ENCODE results near the gene AS3MT.

GRCh38 chr10:102930720-102931119 lies 61.5 kb downstream of the AS3MT start:
- TF ChIP-seq CTCF (IDR thresholded peaks at IDR 0.05) (no peak), POLR2AphosphoS5 (IDR thresholded peaks at IDR 0.05) (no peak), EP300 (IDR thresholded peaks at IDR 0.05) (no peak), POLR2A (IDR thresholded peaks at IDR 0.05) (no peak)

All from stomach (tissue), 4 donors.